Measurements from ENCODE around the gene ANAPC16.

The ANAPC16 gene

GRCh38 chr10:72215611-72216549 is at the start of gene ANAPC16, which contains the start of gene ASCC1:
TSS of gene ANAPC16 (plus strand) at chr10:72216012. CDS start at chr10:72223915, 7,903 bp downstream.
TSS of gene ASCC1 (minus strand) at chr10:72216276. CDS start at chr10:72213298, 2,978 bp downstream.
- TF ChIP-seq, protein P1, sequence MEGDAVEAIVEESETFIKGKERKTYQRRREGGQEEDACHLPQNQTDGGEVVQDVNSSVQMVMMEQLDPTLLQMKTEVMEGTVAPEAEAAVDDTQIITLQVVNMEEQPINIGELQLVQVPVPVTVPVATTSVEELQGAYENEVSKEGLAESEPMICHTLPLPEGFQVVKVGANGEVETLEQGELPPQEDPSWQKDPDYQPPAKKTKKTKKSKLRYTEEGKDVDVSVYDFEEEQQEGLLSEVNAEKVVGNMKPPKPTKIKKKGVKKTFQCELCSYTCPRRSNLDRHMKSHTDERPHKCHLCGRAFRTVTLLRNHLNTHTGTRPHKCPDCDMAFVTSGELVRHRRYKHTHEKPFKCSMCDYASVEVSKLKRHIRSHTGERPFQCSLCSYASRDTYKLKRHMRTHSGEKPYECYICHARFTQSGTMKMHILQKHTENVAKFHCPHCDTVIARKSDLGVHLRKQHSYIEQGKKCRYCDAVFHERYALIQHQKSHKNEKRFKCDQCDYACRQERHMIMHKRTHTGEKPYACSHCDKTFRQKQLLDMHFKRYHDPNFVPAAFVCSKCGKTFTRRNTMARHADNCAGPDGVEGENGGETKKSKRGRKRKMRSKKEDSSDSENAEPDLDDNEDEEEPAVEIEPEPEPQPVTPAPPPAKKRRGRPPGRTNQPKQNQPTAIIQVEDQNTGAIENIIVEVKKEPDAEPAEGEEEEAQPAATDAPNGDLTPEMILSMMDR (IDR thresholded peaks at IDR 0.05; ENCODE audit: insufficient read depth, low read depth, low read length, missing control alignments) = no peak
- DNase-seq (ENCODE audit: low read depth) = peak; percentile 96
- H3K4me3 ChIP-seq (ENCODE audit: low read depth, low read length) = peak within 1 kb of the TSS; percentile 90

DNA sequence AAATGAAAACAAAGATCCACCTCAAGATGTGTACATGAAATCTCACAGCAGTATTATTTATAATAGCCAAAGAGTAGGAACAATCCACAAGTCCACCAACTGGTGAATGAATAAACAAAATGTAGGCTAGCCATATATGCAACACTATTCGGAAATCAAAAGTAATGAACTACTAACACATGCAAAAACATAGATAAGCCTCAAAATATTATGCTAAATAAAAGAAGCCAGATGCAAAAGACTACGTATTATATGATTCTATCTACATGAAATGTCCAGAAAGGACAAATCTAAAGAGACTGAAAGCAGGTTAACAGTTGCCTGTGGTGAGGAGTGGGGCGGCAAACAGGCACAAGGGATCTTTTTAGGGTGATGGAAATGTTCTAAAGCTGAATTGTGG is 48.7 kb upstream of the ANAPC16 start:
- TF ChIP-seq, protein P1 (IDR thresholded peaks at IDR 0.05; ENCODE audit: insufficient read depth, low read depth, low read length, missing control alignments) = no peak
- no peak for DNase-seq (ENCODE audit: low read depth)
- no peak overlapping the region for H3K4me3 ChIP-seq (ENCODE audit: low read depth, low read length)

DNA sequence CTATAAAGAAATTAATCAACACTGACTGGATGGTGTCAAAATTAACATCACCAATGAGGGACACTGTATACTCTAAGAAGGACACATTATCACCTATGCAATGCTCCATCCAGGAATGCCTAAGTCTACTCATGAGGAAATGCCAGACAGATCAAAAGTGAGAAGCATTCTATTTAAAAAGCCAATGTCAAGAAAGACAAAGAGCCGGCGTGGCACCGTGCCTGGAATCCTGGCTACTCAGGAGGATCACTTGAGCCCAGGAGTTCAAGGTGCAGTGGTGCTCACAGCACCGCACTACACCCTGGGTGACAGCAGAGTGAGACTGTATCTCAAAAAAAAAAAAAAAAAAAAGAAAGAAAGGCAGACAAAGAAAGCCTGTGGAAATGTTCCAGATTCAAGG is 45.5 kb upstream of the ANAPC16 start:
- DNase-seq (ENCODE audit: low read depth) = no peak
- no peak overlapping the region for H3K4me3 ChIP-seq (ENCODE audit: low read depth, low read length)
- TF ChIP-seq, protein P1 (IDR thresholded peaks at IDR 0.05; ENCODE audit: insufficient read depth, low read depth, low read length, missing control alignments) = no peak

DNA sequence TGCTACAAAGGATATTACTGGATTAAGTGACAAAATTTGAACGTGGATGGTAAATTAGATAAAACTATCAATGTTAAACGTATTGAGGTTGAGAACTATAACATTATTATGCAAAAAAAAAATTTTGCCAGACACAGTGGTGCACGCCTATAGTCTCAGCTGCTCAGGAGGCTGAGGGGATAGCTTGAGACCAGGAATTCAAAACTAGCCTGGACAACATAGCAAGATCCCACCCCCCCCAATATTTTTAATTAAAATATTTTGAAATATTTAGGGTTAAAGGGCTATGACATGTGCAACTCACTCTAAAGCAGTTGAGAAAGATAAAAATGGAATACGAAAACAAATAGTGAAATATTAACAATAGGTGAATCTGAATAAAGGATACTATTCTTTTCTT is 45.1 kb upstream of the ANAPC16 start:
- DNase-seq (ENCODE audit: low read depth) = no peak
- TF ChIP-seq, protein P1 (IDR thresholded peaks at IDR 0.05; ENCODE audit: insufficient read depth, low read depth, low read length, missing control alignments) = no peak
- H3K4me3 ChIP-seq (ENCODE audit: low read depth, low read length) = no peak overlapping the region

DNA sequence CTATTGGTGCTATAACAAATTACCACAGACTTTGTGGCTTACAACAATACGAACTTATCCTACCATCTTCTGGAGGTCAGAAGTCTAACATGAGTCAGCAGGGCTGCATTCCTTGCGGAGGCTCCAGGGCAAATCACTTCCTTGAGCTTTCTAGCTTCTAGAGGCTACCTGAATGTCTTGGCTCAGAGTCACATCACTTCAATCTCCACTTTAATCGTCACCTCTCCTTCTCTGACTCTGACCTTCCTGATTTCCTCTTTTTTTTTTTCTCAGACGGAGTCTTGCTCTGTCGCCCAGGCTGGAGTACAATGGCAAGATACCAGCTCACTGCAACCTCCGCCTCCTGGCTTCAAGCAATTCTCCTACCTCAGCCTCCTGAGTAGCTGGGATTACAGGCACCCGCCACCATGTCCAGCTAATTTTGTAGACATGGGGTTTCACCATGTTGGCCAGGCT is 44.6 kb upstream of the ANAPC16 start:
- H3K4me3 ChIP-seq (ENCODE audit: low read depth, low read length) = no peak overlapping the region
- TF ChIP-seq, protein P1 (IDR thresholded peaks at IDR 0.05; ENCODE audit: insufficient read depth, low read depth, low read length, missing control alignments) = no peak
- DNase-seq (ENCODE audit: low read depth) = no peak

- no peak overlapping the region for H3K4me3 ChIP-seq (ENCODE audit: low read depth, low read length)
- peak; percentile 75 for DNase-seq (ENCODE audit: low read depth)
- TF ChIP-seq, protein P1 (IDR thresholded peaks at IDR 0.05; ENCODE audit: insufficient read depth, low read depth, low read length, missing control alignments) = no peak
These were observed 42.6 kb upstream of the ANAPC16 start for GRCh38 chr10:72173262-72173618.

Measured in GM12865 (cell line).